Measurements from ENCODE around the gene REST.

DNA sequence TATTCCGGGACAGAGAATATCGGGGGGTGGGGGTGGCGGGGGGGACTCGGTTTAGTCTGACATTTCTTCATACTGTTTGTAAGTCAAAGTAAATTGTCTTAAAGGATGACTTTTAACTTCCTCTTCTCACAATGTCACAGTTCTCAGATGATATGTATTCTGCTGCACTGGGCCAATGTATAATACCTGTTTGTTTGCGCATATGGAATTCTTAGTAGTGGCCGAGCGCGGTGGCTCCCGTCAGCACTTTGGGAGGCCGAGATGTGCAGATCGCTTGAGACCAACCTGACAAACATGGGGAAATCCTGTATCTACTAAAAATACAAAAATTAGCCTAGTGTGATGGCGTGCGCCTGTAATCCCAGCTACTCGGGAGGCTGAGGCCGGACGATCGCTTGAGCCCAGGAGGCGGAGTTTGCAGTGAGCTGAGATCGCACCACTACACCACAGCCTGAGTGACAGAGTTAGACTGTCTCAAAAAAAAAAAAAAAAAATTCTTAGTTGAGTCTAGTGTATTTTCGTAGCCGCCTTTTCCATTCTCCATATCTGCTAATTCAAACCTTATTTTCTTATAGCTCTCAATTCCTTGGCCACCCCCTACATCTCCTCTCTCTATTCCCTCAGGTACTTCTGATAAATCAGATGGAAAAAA is 71.8 kb downstream of the REST start:
- TF ChIP-seq, protein P1, sequence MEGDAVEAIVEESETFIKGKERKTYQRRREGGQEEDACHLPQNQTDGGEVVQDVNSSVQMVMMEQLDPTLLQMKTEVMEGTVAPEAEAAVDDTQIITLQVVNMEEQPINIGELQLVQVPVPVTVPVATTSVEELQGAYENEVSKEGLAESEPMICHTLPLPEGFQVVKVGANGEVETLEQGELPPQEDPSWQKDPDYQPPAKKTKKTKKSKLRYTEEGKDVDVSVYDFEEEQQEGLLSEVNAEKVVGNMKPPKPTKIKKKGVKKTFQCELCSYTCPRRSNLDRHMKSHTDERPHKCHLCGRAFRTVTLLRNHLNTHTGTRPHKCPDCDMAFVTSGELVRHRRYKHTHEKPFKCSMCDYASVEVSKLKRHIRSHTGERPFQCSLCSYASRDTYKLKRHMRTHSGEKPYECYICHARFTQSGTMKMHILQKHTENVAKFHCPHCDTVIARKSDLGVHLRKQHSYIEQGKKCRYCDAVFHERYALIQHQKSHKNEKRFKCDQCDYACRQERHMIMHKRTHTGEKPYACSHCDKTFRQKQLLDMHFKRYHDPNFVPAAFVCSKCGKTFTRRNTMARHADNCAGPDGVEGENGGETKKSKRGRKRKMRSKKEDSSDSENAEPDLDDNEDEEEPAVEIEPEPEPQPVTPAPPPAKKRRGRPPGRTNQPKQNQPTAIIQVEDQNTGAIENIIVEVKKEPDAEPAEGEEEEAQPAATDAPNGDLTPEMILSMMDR (IDR thresholded peaks at IDR 0.05), result no peak
- TF ChIP-seq POLR2A (IDR thresholded peaks at IDR 0.05), result no peak

Data from uterus (tissue), 2 donors.